Activated naive CD4-positive, alpha-beta T cell treated with anti-CD3 and anti-CD28 coated beads, Interleukin-2, amount 10 ng/mL, durations not matched to agents 7 days and 5 days (primary cell): ENCODE results near the gene IL36B.
A peak's percentile ranks its signal among the peaks of the same experiment; 100 is the strongest.

Experiments
- CTCF ChIA-PET: fragments of 350-600 bp; sonication (Branson Sonifier 250); formaldehyde crosslinking; loops from one replicate; lab custom pipeline; 2021; ENCODE audit warnings: antibody characterized with exemption; lab: Charles Lee
- DNase-seq: peaks from one replicate; pipeline ENCODE4 v3.0.0-alpha.2; 2020
- H3K27ac Mint-ChIP-seq: one replicate; pipeline ENCODE4 v1.8.0; 2021; ENCODE audit warnings: mild to moderate bottlenecking, moderate library complexity, mixed read lengths
- H3K27me3 Mint-ChIP-seq: one replicate; pipeline ENCODE4 v1.8.0; 2021; ENCODE audit warnings: mild to moderate bottlenecking, mixed read lengths
- H3K36me3 Mint-ChIP-seq: one replicate; pipeline ENCODE4 v1.8.0; 2021; ENCODE audit warnings: mixed read lengths
- H3K4me1 Mint-ChIP-seq: one replicate; pipeline ENCODE4 v1.8.0; 2021; ENCODE audit warnings: mixed read lengths
- H3K4me3 Mint-ChIP-seq: one replicate; pipeline ENCODE4 v1.8.0; 2021; ENCODE audit warnings: mild to moderate bottlenecking, moderate library complexity, mixed read lengths
- H3K9me3 Mint-ChIP-seq: one replicate; pipeline ENCODE4 v1.8.0; 2021; ENCODE audit warnings: mixed read lengths

IL36B gene

GRCh38 chr2:113002677-113003076, 50.0 kb downstream of the IL36B start:
- peaks cover 2% of the 10 kb centered on the region for H3K4me1 Mint-ChIP-seq
- peaks cover 21% of the 10 kb centered on the region for H3K36me3 Mint-ChIP-seq
- no peak overlapping the region for H3K27ac Mint-ChIP-seq
- no peak overlapping the region for H3K4me3 Mint-ChIP-seq
- H3K9me3 Mint-ChIP-seq: peaks cover 30% of the 10 kb centered on the region
- H3K27me3 Mint-ChIP-seq: peaks cover 7% of the 10 kb centered on the region
- DNase-seq: no peak
- CTCF ChIA-PET: interaction anchor here (0.7 to 0.9 kb wide), 2 partner anchors 42 to 76 kb away, joined by 3 to 4 read pairs; no protein-coding TSS in a partner anchor

- Mint-ChIP-seq H3K4me3 (no peak overlapping the region), H3K36me3 (peaks cover 21% of the 10 kb centered on the region), H3K4me1 (peaks cover 25% of the 10 kb centered on the region), H3K27me3 (peaks cover 7% of the 10 kb centered on the region), H3K27ac (no peak overlapping the region), H3K9me3 (peaks cover 33% of the 10 kb centered on the region)
- CTCF ChIA-PET: no interaction called here
- no peak for DNase-seq
Measured at GRCh38 chr2:113000436-113000835, 52.2 kb downstream of the IL36B start.

GRCh38 chr2:112997151-112997550, 55.5 kb downstream of the IL36B start:
- peaks cover 31% of the 10 kb centered on the region for H3K36me3 Mint-ChIP-seq
- H3K4me1 Mint-ChIP-seq: peaks cover 39% of the 10 kb centered on the region
- peak overlapping the region; percentile 95 for H3K27ac Mint-ChIP-seq
- CTCF ChIA-PET: interaction anchor here (1.1 kb wide), 1 partner anchor 141 kb away, joined by 3 read pairs; no protein-coding TSS in a partner anchor
- no peak for DNase-seq
- peaks cover 7% of the 10 kb centered on the region for H3K27me3 Mint-ChIP-seq
- H3K4me3 Mint-ChIP-seq: no peak overlapping the region
- H3K9me3 Mint-ChIP-seq: peaks cover 44% of the 10 kb centered on the region

- H3K36me3 Mint-ChIP-seq: peaks cover 35% of the 10 kb centered on the region
- CTCF ChIA-PET: interaction anchor here (1.1 kb wide), 2 partner anchors 55 to 141 kb away, joined by 3 read pairs; no protein-coding TSS in a partner anchor
- H3K4me1 Mint-ChIP-seq: peaks cover 39% of the 10 kb centered on the region
- H3K27ac Mint-ChIP-seq: peak overlapping the region; percentile 95
- peak; percentile 89 for DNase-seq
- peaks cover 7% of the 10 kb centered on the region for H3K27me3 Mint-ChIP-seq
- peaks cover 46% of the 10 kb centered on the region for H3K9me3 Mint-ChIP-seq
- H3K4me3 Mint-ChIP-seq: no peak overlapping the region
Measured at GRCh38 chr2:112996635-112997034, 56.0 kb downstream of the IL36B start.

GRCh38 chr2:112995346-112995920, 57.2 kb downstream of the IL36B start:
- H3K27ac Mint-ChIP-seq: peak overlapping the region; percentile 95
- H3K27me3 Mint-ChIP-seq: peaks cover 7% of the 10 kb centered on the region
- CTCF ChIA-PET: interaction anchor here (1.1 kb wide), 1 partner anchor 54 kb away, joined by 3 read pairs; no protein-coding TSS in a partner anchor
- H3K4me1 Mint-ChIP-seq: peaks cover 39% of the 10 kb centered on the region
- H3K36me3 Mint-ChIP-seq: peaks cover 27% of the 10 kb centered on the region
- H3K9me3 Mint-ChIP-seq: peaks cover 37% of the 10 kb centered on the region
- peak; percentile 58 for DNase-seq
- peak overlapping the region; percentile 63 for H3K4me3 Mint-ChIP-seq

- H3K4me1 Mint-ChIP-seq: peaks cover 39% of the 10 kb centered on the region
- H3K36me3 Mint-ChIP-seq: peaks cover 25% of the 10 kb centered on the region
- H3K9me3 Mint-ChIP-seq: peaks cover 34% of the 10 kb centered on the region
Measured at GRCh38 chr2:112994648-112995047, 58.0 kb downstream of the IL36B start.

GRCh38 chr2:112993831-112994230, 58.8 kb downstream of the IL36B start:
- CTCF ChIA-PET: no interaction called here
- Mint-ChIP-seq H3K4me1 (peaks cover 39% of the 10 kb centered on the region), H3K27me3 (peaks cover 4% of the 10 kb centered on the region), H3K4me3 (no peak overlapping the region), H3K27ac (no peak overlapping the region), H3K36me3 (peaks cover 24% of the 10 kb centered on the region), H3K9me3 (peaks cover 32% of the 10 kb centered on the region)
- no peak for DNase-seq

More at GRCh38 chr2:112994648-112995047, 58.0 kb downstream of the IL36B start:
- Mint-ChIP-seq H3K4me3 (no peak overlapping the region), H3K27me3 (peaks cover 7% of the 10 kb centered on the region), H3K27ac (peak overlapping the region; percentile 20)
- DNase-seq: no peak
- CTCF ChIA-PET: no interaction called here

GRCh38 chr2:112989611-112990010, 63.1 kb downstream of the IL36B start:
- Mint-ChIP-seq H3K27me3 (no peaks in the 10 kb centered on the region), H3K27ac (no peak overlapping the region), H3K4me1 (peaks cover 24% of the 10 kb centered on the region), H3K9me3 (peaks cover 32% of the 10 kb centered on the region), H3K36me3 (peaks cover 27% of the 10 kb centered on the region), H3K4me3 (no peak overlapping the region)
- DNase-seq: no peak
- CTCF ChIA-PET: no interaction called here

GRCh38 chr2:112985090-112985489, 67.6 kb downstream of the IL36B start:
- Mint-ChIP-seq H3K27ac (peak overlapping the region; percentile 57), H3K4me1 (peaks cover 26% of the 10 kb centered on the region), H3K4me3 (no peak overlapping the region), H3K27me3 (peaks cover 3% of the 10 kb centered on the region), H3K9me3 (peaks cover 12% of the 10 kb centered on the region), H3K36me3 (peaks cover 10% of the 10 kb centered on the region)
- CTCF ChIA-PET: interaction anchor here (0.9 to 1.6 kb wide), 7 partner anchors 17 to 151 kb away, joined by 3 to 12 read pairs (median 3); no protein-coding TSS in a partner anchor
- peak; percentile 63 for DNase-seq

- no peak overlapping the region for H3K4me3 Mint-ChIP-seq
- peaks cover 23% of the 10 kb centered on the region for H3K4me1 Mint-ChIP-seq
- DNase-seq: no peak
- H3K36me3 Mint-ChIP-seq: no peaks in the 10 kb centered on the region
- no peak overlapping the region for H3K27ac Mint-ChIP-seq
- peaks cover 22% of the 10 kb centered on the region for H3K27me3 Mint-ChIP-seq
- H3K9me3 Mint-ChIP-seq: no peaks in the 10 kb centered on the region
- CTCF ChIA-PET: interaction anchor here (0.9 kb wide), 1 partner anchor 39 kb away, joined by 3 read pairs; no protein-coding TSS in a partner anchor
Measured at GRCh38 chr2:112980537-112980936, 72.1 kb downstream of the IL36B start.

- Mint-ChIP-seq H3K4me3 (no peak overlapping the region), H3K36me3 (no peaks in the 10 kb centered on the region), H3K27me3 (peaks cover 22% of the 10 kb centered on the region), H3K9me3 (no peaks in the 10 kb centered on the region), H3K27ac (no peak overlapping the region), H3K4me1 (peaks cover 17% of the 10 kb centered on the region)
- CTCF ChIA-PET: interaction anchor here (0.8 to 1.0 kb wide), 4 partner anchors 25 to 158 kb away, joined by 3 to 4 read pairs (median 3); partner anchors contain the start of gene IL36A
- DNase-seq: no peak
Measured at GRCh38 chr2:112979731-112980130, 72.9 kb downstream of the IL36B start.

GRCh38 chr2:112977559-112978056, 75.1 kb downstream of the IL36B start, which contains the start of gene IL36G:
TSS of gene IL36G (plus strand) at chr2:112978006. CDS start at chr2:112978639, 633 bp downstream.
- Mint-ChIP-seq H3K27ac (no peak within 1 kb of the TSS), H3K4me3 (no peak within 1 kb of the TSS), H3K9me3 (no peaks in the 10 kb centered on the region), H3K4me1 (peaks cover 14% of the 10 kb centered on the region), H3K36me3 (no peaks in the 10 kb centered on the region), H3K27me3 (peaks cover 27% of the 10 kb centered on the region)
- CTCF ChIA-PET: interaction anchor here (4.1 kb wide), 1 partner anchor 18 kb away, joined by 16 read pairs; no protein-coding TSS in a partner anchor
- DNase-seq: no peak
